MM.1S (cell line): ENCODE results near the gene MPZL3.

Source experiments
- DNase-seq: peaks from one replicate; pipeline ENCODE4 v3.0.0-alpha.2; 2015
- H2AFZ ChIP-seq: fragments of 300-600 bp; sonication (generic); 2 replicates; pipeline ENCODE4 v1.6.0; 2016; ENCODE audit warnings: antibody characterized with exemption, low read length
- H3F3A ChIP-seq: fragments of 300-600 bp; sonication (generic); 2 replicates; pipeline ENCODE4 v1.6.1; 2016; ENCODE audit warnings: mild to moderate bottlenecking, antibody characterized with exemption, low read length, moderate library complexity, mixed read lengths; ENCODE audit not compliant: insufficient read depth
- H3K27ac ChIP-seq: fragments of 300-600 bp; sonication (generic); 2 replicates; pipeline ENCODE4 v1.5.1; 2016; ENCODE audit warnings: mild to moderate bottlenecking, low read length
- H3K27me3 ChIP-seq: fragments of 300-600 bp; sonication (generic); replicated peaks from 2 replicates; pipeline ENCODE4 v1.6.0; 2016; ENCODE audit warnings: low read length; ENCODE audit not compliant: insufficient read depth
- H3K36me3 ChIP-seq: fragments of 300-600 bp; sonication (generic); replicated peaks from 2 replicates; pipeline ENCODE4 v1.6.1; 2016; ENCODE audit warnings: mild to moderate bottlenecking, low read length, mixed read lengths; ENCODE audit not compliant: insufficient read depth
- H3K4me1 ChIP-seq: fragments of 300-600 bp; sonication (generic); 2 replicates; pipeline ENCODE4 v1.6.1; 2016; ENCODE audit warnings: low read length, mixed read lengths
- H3K4me2 ChIP-seq: fragments of 300-600 bp; sonication (generic); 2 replicates; pipeline ENCODE4 v1.6.0; 2016; ENCODE audit warnings: low read depth, low read length
- H3K4me3 ChIP-seq: fragments of 300-600 bp; sonication (generic); 2 replicates; pipeline ENCODE4 v1.5.1; 2016; ENCODE audit warnings: low read length, mixed read lengths
- H3K79me2 ChIP-seq: fragments of 300-600 bp; sonication (generic); 2 replicates; pipeline ENCODE4 v1.6.1; 2016; ENCODE audit warnings: mixed run types, low read length, mixed read lengths
- H3K9ac ChIP-seq: fragments of 300-600 bp; sonication (generic); 2 replicates; pipeline ENCODE4 v1.6.1; 2016; ENCODE audit warnings: low read length, mixed read lengths
- H3K9me2 ChIP-seq: fragments of 300-600 bp; sonication (generic); replicated peaks from 2 replicates; pipeline ENCODE4 v1.6.1; 2016; ENCODE audit warnings: mild to moderate bottlenecking, low read length, mixed read lengths; ENCODE audit not compliant: insufficient read depth
- H3K9me3 ChIP-seq: fragments of 300-600 bp; sonication (generic); replicated peaks from 2 replicates; pipeline ENCODE4 v1.6.1; 2016; ENCODE audit warnings: mild to moderate bottlenecking, low read length, mixed read lengths; ENCODE audit not compliant: insufficient read depth
- H4K20me1 ChIP-seq: fragments of 300-600 bp; sonication (generic); 2 replicates; pipeline ENCODE4 v1.6.1; 2016; ENCODE audit warnings: mild to moderate bottlenecking, low read length, moderate library complexity, mixed read lengths; ENCODE audit not compliant: insufficient read depth
- EZH2 ChIP-seq: fragments of 300-600 bp; sonication (generic); optimal IDR thresholded peaks from 2 replicates; pipeline ENCODE3; 2017; ENCODE audit warnings: low read depth, mild to moderate bottlenecking, antibody characterized with exemption, low read length, mixed read lengths
- EZH2phosphoT487 ChIP-seq: fragments of 300-600 bp; sonication (generic); IDR thresholded peaks from 2 replicates; pipeline ENCODE4 v1.6.1; 2018; ENCODE audit warnings: antibody characterized with exemption, low read length
- TF ChIP-seq, protein P1 (sequence below): fragments of 300-600 bp; sonication (generic); IDR thresholded peaks from 2 replicates; pipeline ENCODE4 v1.5.1; 2016; ENCODE audit warnings: antibody characterized with exemption, low read length, mixed read lengths

Gene MPZL3

DNA sequence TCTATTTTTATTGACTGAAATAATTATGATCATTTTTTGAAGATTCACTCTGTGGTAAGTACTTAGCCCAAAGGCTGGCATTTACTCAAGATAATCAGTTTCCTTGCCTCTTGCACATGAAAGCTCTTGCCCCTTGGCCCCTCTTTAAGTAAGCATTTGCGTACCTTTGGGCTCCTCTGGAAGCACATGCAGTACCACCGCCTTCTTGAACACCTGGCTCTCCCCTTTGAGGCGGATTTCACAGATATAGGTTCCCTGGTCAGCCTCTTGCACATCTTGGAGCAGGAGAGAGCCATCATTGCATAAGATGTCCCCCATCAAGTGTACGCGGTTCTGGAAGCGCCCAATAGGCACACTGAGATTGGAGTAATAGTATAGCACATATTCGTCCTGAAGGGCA lies 41.8 kb downstream of the MPZL3 start:
- no peak overlapping the region for H3K4me2 ChIP-seq
- no peaks in the 10 kb centered on the region for H3K79me2 ChIP-seq
- no peak overlapping the region for H3K4me3 ChIP-seq
- H3K27ac ChIP-seq = no peak overlapping the region
- H3K9ac ChIP-seq = no peak overlapping the region
- H3K9me3 ChIP-seq = no peaks in the 10 kb centered on the region
- H4K20me1 ChIP-seq = no peaks in the 10 kb centered on the region
- H3K9me2 ChIP-seq = no peaks in the 10 kb centered on the region
- peaks cover 75% of the 10 kb centered on the region for H3K27me3 ChIP-seq
- no peaks in the 10 kb centered on the region for H3K36me3 ChIP-seq
- H3F3A ChIP-seq = peaks cover 9% of the 10 kb centered on the region; the same call in 1 of the 2 replicates
- TF ChIP-seq, protein P1, sequence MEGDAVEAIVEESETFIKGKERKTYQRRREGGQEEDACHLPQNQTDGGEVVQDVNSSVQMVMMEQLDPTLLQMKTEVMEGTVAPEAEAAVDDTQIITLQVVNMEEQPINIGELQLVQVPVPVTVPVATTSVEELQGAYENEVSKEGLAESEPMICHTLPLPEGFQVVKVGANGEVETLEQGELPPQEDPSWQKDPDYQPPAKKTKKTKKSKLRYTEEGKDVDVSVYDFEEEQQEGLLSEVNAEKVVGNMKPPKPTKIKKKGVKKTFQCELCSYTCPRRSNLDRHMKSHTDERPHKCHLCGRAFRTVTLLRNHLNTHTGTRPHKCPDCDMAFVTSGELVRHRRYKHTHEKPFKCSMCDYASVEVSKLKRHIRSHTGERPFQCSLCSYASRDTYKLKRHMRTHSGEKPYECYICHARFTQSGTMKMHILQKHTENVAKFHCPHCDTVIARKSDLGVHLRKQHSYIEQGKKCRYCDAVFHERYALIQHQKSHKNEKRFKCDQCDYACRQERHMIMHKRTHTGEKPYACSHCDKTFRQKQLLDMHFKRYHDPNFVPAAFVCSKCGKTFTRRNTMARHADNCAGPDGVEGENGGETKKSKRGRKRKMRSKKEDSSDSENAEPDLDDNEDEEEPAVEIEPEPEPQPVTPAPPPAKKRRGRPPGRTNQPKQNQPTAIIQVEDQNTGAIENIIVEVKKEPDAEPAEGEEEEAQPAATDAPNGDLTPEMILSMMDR = no peak
- TF ChIP-seq EZH2phosphoT487 = no peak
- no peak for TF ChIP-seq EZH2
- H2AFZ ChIP-seq = no peak overlapping the region
- DNase-seq = no peak
- peaks cover 22% of the 10 kb centered on the region for H3K4me1 ChIP-seq

DNA sequence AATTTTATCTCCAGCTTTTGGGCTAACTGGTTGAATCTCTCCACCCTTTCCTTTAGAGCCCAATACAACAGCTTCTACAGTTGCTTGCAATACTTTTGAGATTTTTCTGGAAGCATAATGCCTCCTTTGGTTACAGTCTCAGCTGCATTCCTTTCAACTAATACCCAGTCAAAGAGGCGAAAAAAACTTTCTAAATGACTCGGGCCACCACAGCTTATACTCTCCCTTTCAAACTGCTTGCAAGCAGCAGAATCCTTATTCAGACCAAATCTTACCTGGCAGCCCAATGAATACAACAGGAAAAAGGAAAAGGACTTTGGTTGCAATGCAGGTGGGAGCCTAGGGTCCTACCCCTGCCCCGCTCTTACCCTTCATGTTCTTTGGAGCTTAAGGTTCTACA lies 43.1 kb downstream of the MPZL3 start:
- TF ChIP-seq EZH2 (no peak), EZH2phosphoT487 (no peak)
- Histone ChIP-seq H3K9me3 (no peaks in the 10 kb centered on the region), H3K4me1 (peaks cover 12% of the 10 kb centered on the region), H3K79me2 (no peaks in the 10 kb centered on the region), H3K27me3 (peaks cover 63% of the 10 kb centered on the region), H3K9ac (no peak overlapping the region), H3K4me3 (no peak overlapping the region), H3K9me2 (no peaks in the 10 kb centered on the region), H4K20me1 (no peaks in the 10 kb centered on the region), H3K36me3 (no peaks in the 10 kb centered on the region), H3K4me2 (no peak overlapping the region), H3F3A (peaks cover 2% of the 10 kb centered on the region; the same call in 1 of the 2 replicates), H3K27ac (no peak overlapping the region), H2AFZ (no peak overlapping the region)
- DNase-seq = no peak

DNA sequence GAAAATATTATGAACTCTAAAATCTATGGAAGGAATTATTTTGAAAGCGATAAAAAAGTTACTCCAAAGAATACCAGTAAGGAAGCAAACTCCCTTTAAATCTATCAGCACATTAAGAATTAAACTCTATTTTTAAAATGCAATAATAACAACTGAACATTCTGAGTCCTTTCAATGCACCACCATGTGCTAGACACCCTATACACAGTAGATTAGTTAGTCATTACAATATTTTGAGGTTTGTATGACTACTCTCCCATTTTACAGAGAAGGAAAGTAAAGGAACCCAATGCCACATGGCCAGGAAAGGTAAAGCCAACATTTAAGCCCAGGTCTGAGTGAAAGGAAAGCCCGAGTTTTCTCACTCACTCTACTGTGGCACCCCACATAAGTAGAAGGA lies 45.1 kb downstream of the MPZL3 start:
- H3K79me2 ChIP-seq = no peaks in the 10 kb centered on the region
- H4K20me1 ChIP-seq = no peaks in the 10 kb centered on the region
- DNase-seq = no peak
- TF ChIP-seq, protein P1 = no peak
- no peak for TF ChIP-seq EZH2phosphoT487
- no peak for TF ChIP-seq EZH2
- no peak overlapping the region for H3K9ac ChIP-seq
- H3K4me1 ChIP-seq = peaks cover 6% of the 10 kb centered on the region; the same call in 1 of the 2 replicates
- H3K4me3 ChIP-seq = no peak overlapping the region
- H3K4me2 ChIP-seq = no peak overlapping the region
- no peaks in the 10 kb centered on the region for H3K9me3 ChIP-seq
- H3K27ac ChIP-seq = no peak overlapping the region
- H2AFZ ChIP-seq = no peak overlapping the region
- H3F3A ChIP-seq = no peaks in the 10 kb centered on the region
- no peaks in the 10 kb centered on the region for H3K36me3 ChIP-seq
- H3K9me2 ChIP-seq = no peaks in the 10 kb centered on the region
- peaks cover 43% of the 10 kb centered on the region for H3K27me3 ChIP-seq

DNA sequence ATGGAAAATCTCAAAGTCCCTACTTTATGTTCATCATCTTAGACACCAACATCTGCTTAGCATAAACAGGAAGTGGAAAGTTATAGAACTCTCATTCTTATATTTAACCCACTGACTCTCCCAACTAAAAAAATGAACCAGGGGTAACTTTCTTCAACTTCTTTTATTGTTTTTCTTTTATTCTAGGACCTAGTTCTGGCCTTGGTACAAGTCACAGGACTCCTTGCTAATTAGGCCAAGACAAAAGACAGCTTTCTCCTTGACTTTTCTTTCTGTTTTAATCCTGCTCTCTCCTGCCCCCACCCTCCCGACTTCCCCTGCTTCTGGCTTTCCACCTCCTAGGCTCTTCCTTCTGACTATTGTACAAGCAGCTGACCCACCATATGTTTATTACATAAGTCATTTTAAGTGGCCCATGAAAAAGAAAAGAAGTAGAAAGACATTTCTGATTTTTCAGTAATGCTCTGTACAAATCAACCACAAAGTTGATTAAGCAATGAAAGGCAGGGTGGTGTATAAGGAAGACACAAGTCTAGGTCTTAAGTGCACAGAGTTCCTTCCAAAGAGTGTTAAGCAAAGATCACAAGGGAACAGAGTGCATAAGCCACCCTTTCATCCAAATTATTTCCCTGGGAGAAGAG lies 45.7 kb downstream of the MPZL3 start:
- Histone ChIP-seq H3K27ac (no peak overlapping the region), H3F3A (no peaks in the 10 kb centered on the region), H3K9me2 (no peaks in the 10 kb centered on the region), H3K27me3 (peaks cover 38% of the 10 kb centered on the region), H2AFZ (no peak overlapping the region), H4K20me1 (no peaks in the 10 kb centered on the region), H3K4me3 (no peak overlapping the region), H3K4me2 (no peak overlapping the region), H3K79me2 (no peaks in the 10 kb centered on the region), H3K9ac (no peak overlapping the region), H3K9me3 (no peaks in the 10 kb centered on the region), H3K4me1 (peaks cover 6% of the 10 kb centered on the region; the same call in 1 of the 2 replicates), H3K36me3 (no peaks in the 10 kb centered on the region)
- DNase-seq = no peak
- TF ChIP-seq, protein P1 = no peak
- no peak for TF ChIP-seq EZH2
- TF ChIP-seq EZH2phosphoT487 = no peak
